ENCODE measurements around the gene LZTFL1. TPM values are rescaled to one million over a fixed set of nuclear protein-coding genes. Genes with fewer than 3 reads are reported as not detected.

LZTFL1 gene
- total and polyA plus RNA-seq, 4 donors = 3.4 to 11.8 (median 5.7) TPM

DNA sequence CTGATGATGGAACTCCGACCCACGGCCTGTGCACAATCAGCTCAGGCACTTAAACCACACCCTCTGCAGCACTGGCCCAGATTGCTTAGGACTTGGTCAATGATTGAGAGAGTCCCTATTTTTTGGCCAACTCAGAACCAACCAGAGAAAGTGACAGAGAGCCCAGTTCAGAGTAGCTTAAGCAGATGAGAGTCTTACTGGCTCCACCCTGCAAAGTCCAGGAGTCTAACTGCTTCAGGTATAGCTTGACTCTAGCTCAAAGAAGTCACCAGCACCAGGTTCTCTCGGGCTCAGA is 65.7 kb downstream of the LZTFL1 start:
- peaks cover 0 to 13% (median 7%) of the 10 kb centered on the region in 4 donors for H3K4me1 ChIP-seq (ENCODE audit: control insufficient read depth in 4 of 4, insufficient read depth in 4 of 4, low read length in 3 of 4)
- DNase-seq (ENCODE audit: low spot score) = no peak
- no peaks in the 10 kb centered on the region for H3K27me3 ChIP-seq (ENCODE audit: control insufficient read depth in 4 of 4, insufficient read depth in 4 of 4, low read length in 3 of 4)
- H3K27ac ChIP-seq (ENCODE audit: low read depth in 1 of 2, low read length in 2 of 2) = no peak overlapping the region
- H3K9me3 ChIP-seq (ENCODE audit: control insufficient read depth in 4 of 4, low read length in 3 of 4) = no peaks in the 10 kb centered on the region
- H3K9ac ChIP-seq (ENCODE audit: low read depth in 1 of 2, low read length in 2 of 2) = no peak overlapping the region
- 48% methylated on average over 3 of the region's 3 CpGs for WGBS
- H3K36me3 ChIP-seq (ENCODE audit: control insufficient read depth in 4 of 4, insufficient read depth in 3 of 4, low read depth in 1 of 4, low read length in 3 of 4) = no peaks in the 10 kb centered on the region
- H3K4me3 ChIP-seq (ENCODE audit: low read depth in 1 of 3, low read length in 3 of 3) = no peak overlapping the region
- no peak for TF ChIP-seq FOXA1 (IDR thresholded peaks at IDR 0.05)

DNA sequence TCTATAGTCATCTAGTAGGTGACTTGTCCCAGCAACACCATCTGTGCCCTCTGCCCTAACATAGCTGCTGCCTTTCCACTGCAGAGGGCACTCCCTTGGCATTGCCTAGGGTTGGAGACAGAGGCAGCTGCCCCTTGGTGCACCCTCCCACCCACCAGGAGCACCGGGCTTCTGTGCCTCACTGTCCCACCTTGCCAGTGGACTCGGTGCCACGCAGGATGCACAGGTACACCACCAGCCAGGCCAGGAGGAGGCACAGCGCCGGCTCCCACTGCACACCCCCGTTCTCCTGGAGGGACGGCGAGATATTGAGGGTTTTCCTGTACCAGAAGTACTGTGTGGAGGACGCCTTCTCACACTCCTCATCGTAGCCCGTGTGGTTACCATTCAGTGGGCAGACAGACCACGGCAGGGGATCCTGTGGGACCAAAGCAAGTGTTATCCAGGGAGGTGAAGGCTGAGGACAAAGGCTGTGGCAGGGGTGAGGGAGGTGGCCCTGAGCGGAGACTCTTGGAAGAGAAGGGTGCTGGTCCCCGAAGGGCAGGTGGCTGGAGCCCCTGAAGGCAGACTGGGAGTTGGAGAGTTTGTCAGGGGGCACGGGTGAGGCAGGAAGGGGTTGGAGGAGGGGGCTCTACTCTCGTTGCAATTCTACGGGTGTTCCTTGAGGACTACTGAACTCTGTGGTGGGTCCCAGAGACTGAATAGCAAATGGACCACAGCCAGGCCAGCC is 66.2 kb downstream of the LZTFL1 start:
- Histone ChIP-seq H3K4me3 (ENCODE audit: low read depth in 1 of 3, low read length in 3 of 3) (no peak overlapping the region), H3K27ac (ENCODE audit: low read depth in 1 of 2, low read length in 2 of 2) (no peak overlapping the region), H3K36me3 (ENCODE audit: control insufficient read depth in 4 of 4, insufficient read depth in 3 of 4, low read depth in 1 of 4, low read length in 3 of 4) (no peaks in the 10 kb centered on the region), H3K9ac (ENCODE audit: low read depth in 1 of 2, low read length in 2 of 2) (no peak overlapping the region), H3K9me3 (ENCODE audit: control insufficient read depth in 4 of 4, low read length in 3 of 4) (no peaks in the 10 kb centered on the region), H3K4me1 (ENCODE audit: control insufficient read depth in 4 of 4, insufficient read depth in 4 of 4, low read length in 3 of 4) (peaks cover 0 to 13% (median 7%) of the 10 kb centered on the region in 4 donors), H3K27me3 (ENCODE audit: control insufficient read depth in 4 of 4, insufficient read depth in 4 of 4, low read length in 3 of 4) (no peaks in the 10 kb centered on the region)
- no peak for DNase-seq (ENCODE audit: low spot score)
- no peak for TF ChIP-seq TAF1 (conservative IDR thresholded peaks at IDR 0.05)
- TF ChIP-seq, protein P1, sequence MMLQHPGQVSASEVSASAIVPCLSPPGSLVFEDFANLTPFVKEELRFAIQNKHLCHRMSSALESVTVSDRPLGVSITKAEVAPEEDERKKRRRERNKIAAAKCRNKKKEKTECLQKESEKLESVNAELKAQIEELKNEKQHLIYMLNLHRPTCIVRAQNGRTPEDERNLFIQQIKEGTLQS (IDR thresholded peaks at IDR 0.05) = no peak
- no peak for TF ChIP-seq NR2F2 (IDR thresholded peaks at IDR 0.05)
- TF ChIP-seq EGR1 (IDR thresholded peaks at IDR 0.05; ENCODE audit: low read depth in 2 of 2) = no peak
- no peak for TF ChIP-seq YY1 (IDR thresholded peaks at IDR 0.05)
- no peak for TF ChIP-seq FOXA1 (IDR thresholded peaks at IDR 0.05)
- TF ChIP-seq, protein P2, sequence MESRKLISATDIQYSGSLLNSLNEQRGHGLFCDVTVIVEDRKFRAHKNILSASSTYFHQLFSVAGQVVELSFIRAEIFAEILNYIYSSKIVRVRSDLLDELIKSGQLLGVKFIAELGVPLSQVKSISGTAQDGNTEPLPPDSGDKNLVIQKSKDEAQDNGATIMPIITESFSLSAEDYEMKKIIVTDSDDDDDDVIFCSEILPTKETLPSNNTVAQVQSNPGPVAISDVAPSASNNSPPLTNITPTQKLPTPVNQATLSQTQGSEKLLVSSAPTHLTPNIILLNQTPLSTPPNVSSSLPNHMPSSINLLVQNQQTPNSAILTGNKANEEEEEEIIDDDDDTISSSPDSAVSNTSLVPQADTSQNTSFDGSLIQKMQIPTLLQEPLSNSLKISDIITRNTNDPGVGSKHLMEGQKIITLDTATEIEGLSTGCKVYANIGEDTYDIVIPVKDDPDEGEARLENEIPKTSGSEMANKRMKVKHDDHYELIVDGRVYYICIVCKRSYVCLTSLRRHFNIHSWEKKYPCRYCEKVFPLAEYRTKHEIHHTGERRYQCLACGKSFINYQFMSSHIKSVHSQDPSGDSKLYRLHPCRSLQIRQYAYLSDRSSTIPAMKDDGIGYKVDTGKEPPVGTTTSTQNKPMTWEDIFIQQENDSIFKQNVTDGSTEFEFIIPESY (IDR thresholded peaks at IDR 0.05) = no peak
- 94% methylated on average over 17 of the region's 17 CpGs for WGBS

DNA sequence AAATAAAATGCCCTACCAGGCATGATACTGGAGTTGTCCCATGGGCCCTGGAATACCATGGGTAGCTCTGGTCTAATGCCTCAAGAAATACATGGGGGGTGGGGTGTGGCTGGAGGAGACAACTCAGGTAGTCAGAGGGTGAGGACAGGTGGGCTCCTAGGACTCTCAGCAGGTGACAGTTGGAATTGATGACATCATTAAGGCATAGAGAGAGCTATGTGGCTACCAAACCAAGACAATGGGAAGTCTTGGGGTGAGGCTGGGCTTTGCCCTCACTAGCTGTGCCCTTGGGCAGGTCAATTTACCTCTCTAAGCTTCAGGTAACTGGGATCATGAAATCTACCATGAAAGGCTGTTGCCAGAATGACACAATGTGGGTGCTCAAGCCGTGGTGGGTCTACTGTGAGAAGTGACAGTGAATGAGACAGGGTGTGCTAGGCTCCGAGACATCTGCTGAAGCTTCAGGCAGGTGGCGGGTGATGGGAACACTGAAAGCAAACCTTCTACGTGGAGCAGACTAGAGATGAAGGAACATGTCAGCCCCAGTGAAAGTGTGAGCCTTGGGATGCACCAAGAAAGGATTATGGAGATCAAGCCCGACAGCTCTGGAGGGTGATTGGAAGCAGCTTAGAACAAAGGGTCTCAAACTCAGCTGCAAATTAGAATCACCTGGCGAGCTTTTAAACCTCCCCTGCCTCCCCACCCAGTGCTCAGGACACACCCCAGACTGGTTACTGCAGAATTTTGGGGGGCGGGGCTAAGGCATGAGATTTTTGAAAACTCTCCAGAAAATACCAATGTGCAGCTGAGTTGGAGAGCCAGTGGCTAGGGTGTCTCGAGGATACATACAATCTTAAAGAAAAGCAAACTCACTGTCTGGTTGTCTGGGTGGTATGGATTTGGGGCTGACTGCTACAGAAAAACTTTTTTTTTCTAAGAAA is 67.1 kb downstream of the LZTFL1 start:
- H3K4me1 ChIP-seq (ENCODE audit: control insufficient read depth in 4 of 4, insufficient read depth in 4 of 4, low read length in 3 of 4) = peaks cover 0 to 13% (median 7%) of the 10 kb centered on the region in 4 donors
- H3K36me3 ChIP-seq (ENCODE audit: control insufficient read depth in 4 of 4, insufficient read depth in 3 of 4, low read depth in 1 of 4, low read length in 3 of 4) = no peaks in the 10 kb centered on the region
- no peaks in the 10 kb centered on the region for H3K9me3 ChIP-seq (ENCODE audit: control insufficient read depth in 4 of 4, low read length in 3 of 4)
- 86% methylated on average over 8 of the region's 8 CpGs for WGBS
- no peak overlapping the region for H3K27ac ChIP-seq (ENCODE audit: low read depth in 1 of 2, low read length in 2 of 2)
- H3K4me3 ChIP-seq (ENCODE audit: low read depth in 1 of 3, low read length in 3 of 3) = no peak overlapping the region
- H3K9ac ChIP-seq (ENCODE audit: low read depth in 1 of 2, low read length in 2 of 2) = no peak overlapping the region
- DNase-seq (ENCODE audit: low spot score) = no peak
- H3K27me3 ChIP-seq (ENCODE audit: control insufficient read depth in 4 of 4, insufficient read depth in 4 of 4, low read length in 3 of 4) = no peaks in the 10 kb centered on the region
- TF ChIP-seq, protein P2 (IDR thresholded peaks at IDR 0.05) = no peak
- TF ChIP-seq FOXA2 (IDR thresholded peaks at IDR 0.05) (no peak), FOXA1 (IDR thresholded peaks at IDR 0.05) (no peak), RXRA (IDR thresholded peaks at IDR 0.05) (no peak), RAD21 (IDR thresholded peaks at IDR 0.05) (no peak), HNF4G (IDR thresholded peaks at IDR 0.05) (no peak), NR2F2 (IDR thresholded peaks at IDR 0.05) (no peak), EGR1 (IDR thresholded peaks at IDR 0.05; ENCODE audit: low read depth in 2 of 2) (no peak), HNF4A (conservative IDR thresholded peaks at IDR 0.05) (no peak), SP1 (IDR thresholded peaks at IDR 0.05) (no peak)
- TF ChIP-seq, protein P1 (IDR thresholded peaks at IDR 0.05) = no peak
- TF ChIP-seq, protein P3, sequence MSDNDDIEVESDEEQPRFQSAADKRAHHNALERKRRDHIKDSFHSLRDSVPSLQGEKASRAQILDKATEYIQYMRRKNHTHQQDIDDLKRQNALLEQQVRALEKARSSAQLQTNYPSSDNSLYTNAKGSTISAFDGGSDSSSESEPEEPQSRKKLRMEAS (IDR thresholded peaks at IDR 0.05) = no peak
- TF ChIP-seq, protein P4, sequence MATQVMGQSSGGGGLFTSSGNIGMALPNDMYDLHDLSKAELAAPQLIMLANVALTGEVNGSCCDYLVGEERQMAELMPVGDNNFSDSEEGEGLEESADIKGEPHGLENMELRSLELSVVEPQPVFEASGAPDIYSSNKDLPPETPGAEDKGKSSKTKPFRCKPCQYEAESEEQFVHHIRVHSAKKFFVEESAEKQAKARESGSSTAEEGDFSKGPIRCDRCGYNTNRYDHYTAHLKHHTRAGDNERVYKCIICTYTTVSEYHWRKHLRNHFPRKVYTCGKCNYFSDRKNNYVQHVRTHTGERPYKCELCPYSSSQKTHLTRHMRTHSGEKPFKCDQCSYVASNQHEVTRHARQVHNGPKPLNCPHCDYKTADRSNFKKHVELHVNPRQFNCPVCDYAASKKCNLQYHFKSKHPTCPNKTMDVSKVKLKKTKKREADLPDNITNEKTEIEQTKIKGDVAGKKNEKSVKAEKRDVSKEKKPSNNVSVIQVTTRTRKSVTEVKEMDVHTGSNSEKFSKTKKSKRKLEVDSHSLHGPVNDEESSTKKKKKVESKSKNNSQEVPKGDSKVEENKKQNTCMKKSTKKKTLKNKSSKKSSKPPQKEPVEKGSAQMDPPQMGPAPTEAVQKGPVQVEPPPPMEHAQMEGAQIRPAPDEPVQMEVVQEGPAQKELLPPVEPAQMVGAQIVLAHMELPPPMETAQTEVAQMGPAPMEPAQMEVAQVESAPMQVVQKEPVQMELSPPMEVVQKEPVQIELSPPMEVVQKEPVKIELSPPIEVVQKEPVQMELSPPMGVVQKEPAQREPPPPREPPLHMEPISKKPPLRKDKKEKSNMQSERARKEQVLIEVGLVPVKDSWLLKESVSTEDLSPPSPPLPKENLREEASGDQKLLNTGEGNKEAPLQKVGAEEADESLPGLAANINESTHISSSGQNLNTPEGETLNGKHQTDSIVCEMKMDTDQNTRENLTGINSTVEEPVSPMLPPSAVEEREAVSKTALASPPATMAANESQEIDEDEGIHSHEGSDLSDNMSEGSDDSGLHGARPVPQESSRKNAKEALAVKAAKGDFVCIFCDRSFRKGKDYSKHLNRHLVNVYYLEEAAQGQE (IDR thresholded peaks at IDR 0.05) = no peak
